ENCODE measurements around the gene LRWD1. TPM values are rescaled to one million over a fixed set of nuclear protein-coding genes. Genes with fewer than 3 reads are reported as not detected.

The LRWD1 gene
- 13.2 and 14.6 TPM in 2 replicates for total RNA-seq

GRCh38 chr7:102464577-102465280 lies at the start of gene LRWD1, which contains the start of gene ALKBH4:
Gene LRWD1 (plus strand): TSS chr7:102464984. CDS start chr7:102465081, 97 bp downstream.
Gene ALKBH4 (minus strand): TSS chr7:102464863. CDS start chr7:102464836, 27 bp downstream.

GRCh38 chr7:102433219-102434038 lies 31.4 kb upstream of the LRWD1 start, which contains the start of gene ORAI2:
Gene ORAI2 (plus strand): TSS chr7:102433575. CDS start chr7:102438957, 5,382 bp downstream.

DNA sequence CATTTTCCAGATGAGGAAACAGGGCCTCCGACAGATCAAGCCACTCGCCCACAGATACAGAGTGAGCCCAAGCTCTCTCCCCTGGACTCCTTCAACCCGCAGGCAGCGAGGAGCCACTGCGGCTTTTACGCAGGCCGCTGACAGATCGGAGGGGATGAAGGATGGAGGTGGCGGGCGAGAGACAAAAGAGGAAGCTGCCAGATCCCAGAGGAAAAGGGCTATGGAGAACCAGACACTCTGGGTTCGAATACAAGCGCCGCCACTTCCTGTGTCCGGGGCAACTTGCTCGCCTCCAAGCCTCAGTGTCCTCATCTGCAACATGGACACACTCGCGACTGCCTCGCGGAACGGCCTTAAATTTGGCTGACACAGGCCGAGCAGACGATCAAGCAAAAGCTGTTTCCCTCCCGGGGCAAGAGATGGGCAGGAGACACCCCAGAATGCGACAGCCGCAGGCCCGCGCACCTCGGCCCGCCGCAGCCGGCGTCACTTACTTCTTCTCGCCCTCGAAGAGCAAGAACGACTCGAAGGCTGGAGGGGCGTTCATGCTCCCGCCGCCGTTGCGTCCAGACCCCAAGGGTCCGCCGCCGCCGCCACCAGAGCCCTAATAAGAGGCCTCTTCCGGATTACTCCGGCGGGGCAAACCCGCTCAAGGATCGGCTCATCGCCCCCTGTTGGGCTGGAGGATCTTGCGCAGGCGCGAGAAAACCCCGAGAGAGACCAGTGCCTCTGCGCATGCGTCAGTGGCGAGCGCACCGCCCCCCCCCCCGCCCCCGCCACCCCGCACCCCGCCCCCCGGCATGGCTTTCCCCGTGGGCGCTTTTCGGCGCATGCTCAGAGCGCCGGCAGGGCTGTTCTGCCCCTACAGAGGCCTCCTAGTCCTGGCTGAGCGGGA lies 13.8 kb downstream of the LRWD1 start, which contains the start of gene POLR2J:
POLR2J (minus strand) TSS at position 609 of the 895 bp plus-strand sequence; CDS start at position 547, 62 bp downstream.

GRCh38 chr7:102517550-102518147 lies 52.9 kb downstream of the LRWD1 start, which contains the start of gene RASA4B:
Gene RASA4B (minus strand): TSS chr7:102517777. CDS start chr7:102517710, 67 bp downstream.

Other genes with a start within 250 kb of the LRWD1 start
- gene SH2B2, start 178.1 kb upstream of the LRWD1 start, total RNA-seq, result 2.5 and 3.5 TPM in 2 replicates
- gene SPDYE6, start 108.5 kb upstream of the LRWD1 start, total RNA-seq, result 0.07 TPM in 1 of 2 replicates, not detected in the other
- gene PRKRIP1, start 68.6 kb upstream of the LRWD1 start, total RNA-seq, result 14.7 and 16.9 TPM in 2 replicates
- gene ORAI2, start 31.4 kb upstream of the LRWD1 start, total RNA-seq, result 65.9 and 82.4 TPM in 2 replicates
- 10.7 and 12.1 TPM in 2 replicates for gene ALKBH4, start 121 bp upstream of the LRWD1 start, total RNA-seq
- gene POLR2J, start 13.9 kb downstream of the LRWD1 start, total RNA-seq, result 28.8 and 38.4 TPM in 2 replicates
- 3.3 and 4.6 TPM in 2 replicates for gene RASA4B, start 52.8 kb downstream of the LRWD1 start, total RNA-seq
- 0.67 and 1.6 TPM in 2 replicates for gene UPK3BL2, start 78.7 kb downstream of the LRWD1 start, total RNA-seq
- gene SPDYE2, start 86.2 kb downstream of the LRWD1 start, total RNA-seq, result not detected in 2 replicates
- gene POLR2J3, start 107.6 kb downstream of the LRWD1 start, total RNA-seq, result 12.4 and 16.2 TPM in 2 replicates
- 13.1 and 13.3 TPM in 2 replicates for gene RASA4, start 151.8 kb downstream of the LRWD1 start, total RNA-seq
- 6.1 and 9.5 TPM in 2 replicates for gene UPK3BL1, start 177.8 kb downstream of the LRWD1 start, total RNA-seq
- gene SPDYE2B, start 185.3 kb downstream of the LRWD1 start, total RNA-seq, result not detected in 2 replicates
- gene POLR2J2, start 206.7 kb downstream of the LRWD1 start, total RNA-seq, result not detected in 2 replicates

Measured in mammary microvascular endothelial cell (primary cell).